ENCODE results near the gene KCNT1. TPM values are rescaled to one million over a fixed set of nuclear protein-coding genes. Genes with fewer than 3 reads are reported as not detected.

The KCNT1 gene
- total and polyA plus RNA-seq, 11 donors: 0.21 to 7.4 (median 1.9) TPM

GRCh38 chr9:135765416-135765815, 63.4 kb downstream of the KCNT1 start:
- intact Hi-C loops (cut with DNase I): no loop called here
- no peak overlapping the region for H3K27ac ChIP-seq

GRCh38 chr9:135766251-135766650, 64.3 kb downstream of the KCNT1 start:
- no peak overlapping the region for H3K27ac ChIP-seq
- 95 to 97% (median 97%) methylated on average over 3 to 4 of the region's 4 CpGs for WGBS, 4 donors
- ATAC-seq (no peak), DNase-seq (no peak)
- H3K9me3 ChIP-seq: peaks cover 0 to 18% (median 0%) of the 10 kb centered on the region in 12 donors
- H3K27me3 ChIP-seq: no peaks in the 10 kb centered on the region
- H3K36me3 ChIP-seq: no peaks in the 10 kb centered on the region
- H3K4me3 ChIP-seq: no peak overlapping the region
- TF ChIP-seq POLR2A (IDR thresholded peaks at IDR 0.05) (no peak), CTCF (IDR thresholded peaks at IDR 0.05) (no peak)
- intact Hi-C loops (cut with DNase I): no loop called here
- H3K4me1 ChIP-seq: no peaks in the 10 kb centered on the region

More at GRCh38 chr9:135765416-135765815, 63.4 kb downstream of the KCNT1 start:
- DNase-seq (no peak), ATAC-seq (no peak)
- no peaks in the 10 kb centered on the region for H3K36me3 ChIP-seq
- TF ChIP-seq POLR2A (IDR thresholded peaks at IDR 0.05) (no peak), CTCF (IDR thresholded peaks at IDR 0.05) (no peak)
- 93 to 98% (median 94%) methylated on average over 6 to 13 of the region's 13 CpGs for WGBS, 4 donors
- H3K4me1 ChIP-seq: no peaks in the 10 kb centered on the region
- no peak overlapping the region for H3K4me3 ChIP-seq
- peaks cover 0 to 18% (median 0%) of the 10 kb centered on the region in 12 donors for H3K9me3 ChIP-seq
- no peaks in the 10 kb centered on the region for H3K27me3 ChIP-seq

- TF ChIP-seq CTCF (IDR thresholded peaks at IDR 0.05) (no peak), POLR2A (IDR thresholded peaks at IDR 0.05) (no peak)
- Histone ChIP-seq H3K27ac (no peak overlapping the region), H3K36me3 (no peaks in the 10 kb centered on the region), H3K4me3 (no peak overlapping the region), H3K4me1 (no peaks in the 10 kb centered on the region), H3K9me3 (peaks cover 0 to 18% (median 0%) of the 10 kb centered on the region in 12 donors), H3K27me3 (peaks cover 0 to 2% (median 0%) of the 10 kb centered on the region in 9 donors)
- intact Hi-C loops (cut with DNase I): no loop called here
- no peak for DNase-seq
- no peak for ATAC-seq
- 90 to 95% (median 93%) methylated on average over 4 of the region's 4 CpGs for WGBS, 4 donors
These were observed 64.7 kb downstream of the KCNT1 start for GRCh38 chr9:135766707-135767106.

GRCh38 chr9:135768516-135769218, 66.7 kb downstream of the KCNT1 start:
- intact Hi-C loops (cut with DNase I): no loop called here
- Histone ChIP-seq H3K4me3 (no peak overlapping the region), H3K4me1 (no peaks in the 10 kb centered on the region), H3K36me3 (no peaks in the 10 kb centered on the region), H3K27ac (no peak overlapping the region), H3K27me3 (peaks cover 0 to 4% (median 0%) of the 10 kb centered on the region in 9 donors), H3K9me3 (peaks cover 0 to 18% (median 0%) of the 10 kb centered on the region in 12 donors)
- no peak for ATAC-seq
- whole genome bisulfite sequencing, 4 donors: 89 to 92% (median 91%) methylated on average over 39 to 43 of the region's 43 CpGs
- DNase-seq: no peak
- TF ChIP-seq CTCF (IDR thresholded peaks at IDR 0.05): no peak
- no peak for TF ChIP-seq POLR2A (IDR thresholded peaks at IDR 0.05)
